ENCODE measurements around the gene DGKZ. TPM values are rescaled to one million over a fixed set of nuclear protein-coding genes. Genes with fewer than 3 reads are reported as not detected.

The DGKZ gene
- total RNA-seq, 2 experiments from 2014 or later, result 151 to 152 TPM

GRCh38 chr11:46410021-46410420, 62.8 kb downstream of the DGKZ start:
- H3K9me3 Mint-ChIP-seq (ENCODE audit: insufficient read depth), result no peaks in the 10 kb centered on the region
- DNase-seq (no peak), ATAC-seq (no peak)
- H3K27me3 Mint-ChIP-seq (ENCODE audit: low read depth), result no peaks in the 10 kb centered on the region
- POLR2A ChIA-PET, result no interaction called here
- no peak overlapping the region for H3K27ac Mint-ChIP-seq
- H3K36me3 Mint-ChIP-seq (ENCODE audit: low read depth), result peaks cover 24% of the 10 kb centered on the region
- CTCF ChIA-PET, result interaction anchor here (1.4 to 1.6 kb wide), 2 partner anchors 57 to 120 kb away, joined by 3 to 6 read pairs; no protein-coding TSS in a partner anchor
- peaks cover 21% of the 10 kb centered on the region for H3K4me1 Mint-ChIP-seq (ENCODE audit: low read depth)
- H3K4me3 Mint-ChIP-seq, result no peak overlapping the region

- peak overlapping the region; percentile 18 for H3K27ac Mint-ChIP-seq
- H3K27me3 Mint-ChIP-seq (ENCODE audit: low read depth), result no peaks in the 10 kb centered on the region
- H3K36me3 Mint-ChIP-seq (ENCODE audit: low read depth), result peaks cover 34% of the 10 kb centered on the region
- DNase-seq (peak; percentile 30), ATAC-seq (peak; percentile 69)
- CTCF ChIA-PET, result interaction anchor here (0.6 to 1.6 kb wide), 2 partner anchors 116 to 175 kb away, joined by 3 read pairs; no protein-coding TSS in a partner anchor
- no peak overlapping the region for H3K4me3 Mint-ChIP-seq
- POLR2A ChIA-PET, result interaction anchor here (0.6 kb wide), 1 partner anchor 323 kb away, joined by 5 read pairs; no protein-coding TSS in a partner anchor
- peaks cover 24% of the 10 kb centered on the region for H3K4me1 Mint-ChIP-seq (ENCODE audit: low read depth)
- H3K9me3 Mint-ChIP-seq (ENCODE audit: insufficient read depth), result no peaks in the 10 kb centered on the region
These were observed 66.7 kb downstream of the DGKZ start for GRCh38 chr11:46413760-46414465.

GRCh38 chr11:46414466-46414796, 67.2 kb downstream of the DGKZ start:
- H3K27ac Mint-ChIP-seq, result peak overlapping the region; percentile 18
- DNase-seq, result no peak

GRCh38 chr11:46414879-46415278, 67.6 kb downstream of the DGKZ start:
- Mint-ChIP-seq H3K4me3 (no peak overlapping the region), H3K9me3 (ENCODE audit: insufficient read depth) (no peaks in the 10 kb centered on the region), H3K27ac (no peak overlapping the region), H3K4me1 (ENCODE audit: low read depth) (peaks cover 24% of the 10 kb centered on the region), H3K36me3 (ENCODE audit: low read depth) (peaks cover 34% of the 10 kb centered on the region), H3K27me3 (ENCODE audit: low read depth) (no peaks in the 10 kb centered on the region)
- no peak for DNase-seq
- POLR2A ChIA-PET, result no interaction called here
- no peak for ATAC-seq
- CTCF ChIA-PET, result no interaction called here

More at GRCh38 chr11:46414466-46414796, 67.2 kb downstream of the DGKZ start:
- ChIA-PET CTCF (no interaction called here), POLR2A (no interaction called here)
- H3K27me3 Mint-ChIP-seq (ENCODE audit: low read depth), result no peaks in the 10 kb centered on the region
- H3K4me3 Mint-ChIP-seq, result no peak overlapping the region
- H3K4me1 Mint-ChIP-seq (ENCODE audit: low read depth), result peaks cover 24% of the 10 kb centered on the region
- ATAC-seq, result peak; percentile 37
- H3K36me3 Mint-ChIP-seq (ENCODE audit: low read depth), result peaks cover 34% of the 10 kb centered on the region
- H3K9me3 Mint-ChIP-seq (ENCODE audit: insufficient read depth), result no peaks in the 10 kb centered on the region

- DNase-seq (no peak), ATAC-seq (no peak)
- peaks cover 38% of the 10 kb centered on the region for H3K36me3 Mint-ChIP-seq (ENCODE audit: low read depth)
- no peaks in the 10 kb centered on the region for H3K27me3 Mint-ChIP-seq (ENCODE audit: low read depth)
- H3K27ac Mint-ChIP-seq, result no peak overlapping the region
- ChIA-PET CTCF (interaction anchor here (1.2 kb wide), 1 partner anchor 112 kb away, joined by 3 read pairs; no protein-coding TSS in a partner anchor), POLR2A (no interaction called here)
- no peak overlapping the region for H3K4me3 Mint-ChIP-seq
- H3K9me3 Mint-ChIP-seq (ENCODE audit: insufficient read depth), result no peaks in the 10 kb centered on the region
- peaks cover 24% of the 10 kb centered on the region for H3K4me1 Mint-ChIP-seq (ENCODE audit: low read depth)
These were observed 70.4 kb downstream of the DGKZ start for GRCh38 chr11:46417711-46418110.

GRCh38 chr11:46418751-46419150, 71.5 kb downstream of the DGKZ start:
- Mint-ChIP-seq H3K36me3 (ENCODE audit: low read depth) (peaks cover 35% of the 10 kb centered on the region), H3K27ac (no peak overlapping the region), H3K4me1 (ENCODE audit: low read depth) (peaks cover 14% of the 10 kb centered on the region), H3K4me3 (no peak overlapping the region), H3K9me3 (ENCODE audit: insufficient read depth) (no peaks in the 10 kb centered on the region), H3K27me3 (ENCODE audit: low read depth) (no peaks in the 10 kb centered on the region)
- ChIA-PET CTCF (interaction anchor here (1.0 kb wide), 1 partner anchor 111 kb away, joined by 4 read pairs; no protein-coding TSS in a partner anchor), POLR2A (no interaction called here)
- ATAC-seq (no peak), DNase-seq (no peak)

- DNase-seq (no peak), ATAC-seq (no peak)
- H3K4me3 Mint-ChIP-seq, result no peak overlapping the region
- H3K27me3 Mint-ChIP-seq (ENCODE audit: low read depth), result no peaks in the 10 kb centered on the region
- H3K27ac Mint-ChIP-seq, result peak overlapping the region; percentile 6
- CTCF ChIA-PET, result no interaction called here
- POLR2A ChIA-PET, result interaction anchor here (0.7 kb wide), 1 partner anchor 82 kb away, joined by 3 read pairs; no protein-coding TSS in a partner anchor
- H3K9me3 Mint-ChIP-seq (ENCODE audit: insufficient read depth), result no peaks in the 10 kb centered on the region
- peaks cover 21% of the 10 kb centered on the region for H3K36me3 Mint-ChIP-seq (ENCODE audit: low read depth)
- no peaks in the 10 kb centered on the region for H3K4me1 Mint-ChIP-seq (ENCODE audit: low read depth)
These were observed 73.2 kb downstream of the DGKZ start for GRCh38 chr11:46420513-46420912.

GRCh38 chr11:46421257-46421880, 74.1 kb downstream of the DGKZ start:
- peaks cover 15% of the 10 kb centered on the region for H3K36me3 Mint-ChIP-seq (ENCODE audit: low read depth)

GRCh38 chr11:46422588-46422987, 75.3 kb downstream of the DGKZ start:
- no peak overlapping the region for H3K27ac Mint-ChIP-seq
- ChIA-PET POLR2A (no interaction called here), CTCF (no interaction called here)
- no peaks in the 10 kb centered on the region for H3K27me3 Mint-ChIP-seq (ENCODE audit: low read depth)
- peaks cover 8% of the 10 kb centered on the region for H3K36me3 Mint-ChIP-seq (ENCODE audit: low read depth)
- H3K9me3 Mint-ChIP-seq (ENCODE audit: insufficient read depth), result no peaks in the 10 kb centered on the region
- no peak overlapping the region for H3K4me3 Mint-ChIP-seq
- DNase-seq (no peak), ATAC-seq (no peak)
- H3K4me1 Mint-ChIP-seq (ENCODE audit: low read depth), result no peaks in the 10 kb centered on the region

More at GRCh38 chr11:46421257-46421880, 74.1 kb downstream of the DGKZ start:
- H3K4me1 Mint-ChIP-seq (ENCODE audit: low read depth), result no peaks in the 10 kb centered on the region
- H3K27ac Mint-ChIP-seq, result no peak overlapping the region
- DNase-seq, result no peak
- no peaks in the 10 kb centered on the region for H3K27me3 Mint-ChIP-seq (ENCODE audit: low read depth)
- H3K9me3 Mint-ChIP-seq (ENCODE audit: insufficient read depth), result no peaks in the 10 kb centered on the region
- CTCF ChIA-PET, result no interaction called here
- POLR2A ChIA-PET, result interaction anchor here (0.7 kb wide), 1 partner anchor 82 kb away, joined by 3 read pairs; no protein-coding TSS in a partner anchor
- H3K4me3 Mint-ChIP-seq, result no peak overlapping the region
- ATAC-seq, result no peak

- POLR2A ChIA-PET, result no interaction called here
- CTCF ChIA-PET, result no interaction called here
- Mint-ChIP-seq H3K9me3 (ENCODE audit: insufficient read depth) (no peaks in the 10 kb centered on the region), H3K4me1 (ENCODE audit: low read depth) (no peaks in the 10 kb centered on the region), H3K4me3 (no peak overlapping the region), H3K27me3 (ENCODE audit: low read depth) (no peaks in the 10 kb centered on the region), H3K36me3 (ENCODE audit: low read depth) (peaks cover 8% of the 10 kb centered on the region), H3K27ac (no peak overlapping the region)
- DNase-seq (no peak), ATAC-seq (no peak)
These were observed 79.1 kb downstream of the DGKZ start for GRCh38 chr11:46426233-46426991.

- no peaks in the 10 kb centered on the region for H3K4me1 Mint-ChIP-seq (ENCODE audit: low read depth)
- CTCF ChIA-PET, result no interaction called here
These were observed 80.1 kb downstream of the DGKZ start for GRCh38 chr11:46427364-46427763.

GRCh38 chr11:46429717-46430116, 82.5 kb downstream of the DGKZ start:
- DNase-seq (no peak), ATAC-seq (no peak)
- Mint-ChIP-seq H3K9me3 (ENCODE audit: insufficient read depth) (no peaks in the 10 kb centered on the region), H3K36me3 (ENCODE audit: low read depth) (peaks cover 23% of the 10 kb centered on the region), H3K4me1 (ENCODE audit: low read depth) (no peaks in the 10 kb centered on the region), H3K27ac (no peak overlapping the region), H3K27me3 (ENCODE audit: low read depth) (no peaks in the 10 kb centered on the region), H3K4me3 (no peak overlapping the region)
- CTCF ChIA-PET, result no interaction called here
- POLR2A ChIA-PET, result no interaction called here

More at GRCh38 chr11:46427364-46427763, 80.1 kb downstream of the DGKZ start:
- DNase-seq, result no peak
- Mint-ChIP-seq H3K36me3 (ENCODE audit: low read depth) (peaks cover 11% of the 10 kb centered on the region), H3K4me3 (no peak overlapping the region), H3K9me3 (ENCODE audit: insufficient read depth) (no peaks in the 10 kb centered on the region), H3K27ac (no peak overlapping the region), H3K27me3 (ENCODE audit: low read depth) (no peaks in the 10 kb centered on the region)
- ATAC-seq, result no peak
- POLR2A ChIA-PET, result no interaction called here
